Mucosa of rectum (tissue), 2 donors: ENCODE measurements around the gene ADSL.

ENCODE experiments used
- H3K27ac ChIP-seq, 2 donors: one replicate each; pipeline ENCODE4 v1.7.0; 2013; ENCODE audit warnings: inconsistent platforms in 2 of 2, low read depth in 2 of 2, low read length in 2 of 2
- H3K27me3 ChIP-seq, 2 donors: one replicate each; pipeline ENCODE4 v1.7.0; 2013; ENCODE audit warnings: low read length in 2 of 2; ENCODE audit not compliant: control insufficient read depth in 2 of 2, insufficient read depth in 2 of 2
- H3K36me3 ChIP-seq, 2 donors: one replicate each; pipeline ENCODE4 v1.7.0; 2013; ENCODE audit warnings: low read length in 2 of 2; ENCODE audit not compliant: control insufficient read depth in 2 of 2, insufficient read depth in 2 of 2
- H3K4me1 ChIP-seq, 2 donors: one replicate each; pipeline ENCODE4 v1.7.0; 2013; ENCODE audit warnings: low read length in 2 of 2, mild to moderate bottlenecking in 1 of 2; ENCODE audit not compliant: control insufficient read depth in 2 of 2, insufficient read depth in 2 of 2
- H3K4me3 ChIP-seq, 2 donors: one replicate each; pipeline ENCODE4 v1.7.0; 2013; ENCODE audit warnings: low read length in 2 of 2
- H3K9ac ChIP-seq, 2 donors: one replicate each; pipeline ENCODE4 v1.7.0; 2013; ENCODE audit warnings: low read length in 2 of 2, low read depth in 1 of 2, mild to moderate bottlenecking in 1 of 2
- H3K9me3 ChIP-seq, 2 donors: one replicate each; pipeline ENCODE4 v1.7.0; 2013; ENCODE audit warnings: low read length in 2 of 2; ENCODE audit not compliant: control insufficient read depth in 2 of 2
- donor health status: healthy.
- donor health status: Normal muscosa, but diverticular disease.

ADSL gene

DNA sequence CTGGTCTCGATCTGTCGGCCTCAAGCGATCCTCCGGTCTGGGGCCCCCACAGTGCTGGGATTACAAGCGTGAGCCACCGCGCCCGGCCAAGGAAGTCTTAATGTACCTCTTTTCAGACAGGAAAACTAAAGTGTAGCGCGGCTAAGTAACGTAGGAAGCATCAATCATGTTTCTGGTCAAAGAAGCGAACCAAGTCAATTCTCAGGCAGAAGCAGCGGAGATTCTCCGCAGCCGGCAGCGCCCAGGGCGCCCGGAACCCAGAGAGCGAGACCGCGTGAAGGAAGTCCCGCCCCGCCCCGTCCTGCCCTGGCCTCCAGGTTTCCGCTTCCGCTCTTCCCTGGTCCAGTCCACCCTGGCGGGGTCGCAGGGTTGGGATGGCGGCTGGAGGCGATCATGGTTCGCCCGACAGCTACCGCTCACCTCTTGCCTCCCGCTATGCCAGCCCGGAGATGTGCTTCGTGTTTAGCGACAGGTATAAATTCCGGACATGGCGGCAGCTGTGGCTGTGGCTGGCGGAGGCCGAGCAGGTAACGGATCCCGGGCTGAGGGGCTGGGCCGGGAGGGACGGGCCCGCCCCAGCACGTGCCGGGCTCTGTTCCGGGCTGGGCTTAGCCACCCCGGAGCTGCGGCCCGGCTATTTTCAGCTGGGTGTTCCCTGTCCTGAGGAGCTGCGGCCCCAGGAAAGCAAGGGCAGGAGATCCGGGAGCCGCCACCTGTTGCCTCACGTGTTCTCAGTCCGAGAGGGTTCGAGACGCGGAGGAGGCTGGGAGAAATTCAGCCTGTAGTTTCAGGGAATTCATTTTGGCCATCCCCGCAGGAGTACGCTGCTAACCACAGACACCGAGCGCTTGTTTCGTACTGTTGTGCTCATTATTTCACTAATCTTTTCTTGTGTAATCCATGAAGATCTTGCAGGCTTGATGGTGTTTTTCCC lies at the start of gene ADSL:
Gene ADSL (plus strand): TSS at position 316 of the 934 bp plus-strand sequence. CDS start 59 bp downstream, at position 375.
- Histone ChIP-seq H3K9ac (peak within 1 kb of the TSS; percentile 73 to 82), H3K4me1 (peaks cover 12 to 13% of the 10 kb centered on the region in 2 donors), H3K9me3 (no peaks in the 10 kb centered on the region), H3K36me3 (peaks cover 3 to 12% of the 10 kb centered on the region in 2 donors), H3K27me3 (no peaks in the 10 kb centered on the region), H3K27ac (peak within 1 kb of the TSS; percentile 92), H3K4me3 (peak within 1 kb of the TSS; percentile 95 to 96)

DNA sequence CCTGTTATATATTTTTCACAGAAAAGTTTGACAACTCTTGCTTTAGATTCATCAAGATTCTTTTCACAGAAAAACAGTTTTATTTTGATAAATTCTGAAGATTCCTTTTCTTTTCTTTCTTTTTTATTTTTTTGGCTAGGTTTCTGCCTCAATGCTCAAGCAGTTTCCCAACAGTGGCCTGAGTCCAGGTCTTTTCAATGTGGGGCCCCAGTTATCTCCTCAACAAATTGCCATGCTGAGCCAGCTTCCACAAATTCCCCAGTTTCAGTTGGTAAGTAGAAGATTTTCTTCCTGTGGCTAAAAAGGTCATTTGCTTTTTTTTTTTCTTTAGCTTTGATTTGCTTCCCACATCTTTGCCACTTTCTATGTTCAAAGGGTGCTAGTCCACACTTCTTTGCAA lies 46.0 kb upstream of the ADSL start:
- H3K4me1 ChIP-seq: no peaks in the 10 kb centered on the region
- no peak overlapping the region for H3K27ac ChIP-seq
- peaks cover 42 to 49% of the 10 kb centered on the region in 2 donors for H3K36me3 ChIP-seq
- no peak overlapping the region for H3K9ac ChIP-seq
- H3K9me3 ChIP-seq: no peaks in the 10 kb centered on the region
- H3K27me3 ChIP-seq: no peaks in the 10 kb centered on the region
- no peak overlapping the region for H3K4me3 ChIP-seq

DNA sequence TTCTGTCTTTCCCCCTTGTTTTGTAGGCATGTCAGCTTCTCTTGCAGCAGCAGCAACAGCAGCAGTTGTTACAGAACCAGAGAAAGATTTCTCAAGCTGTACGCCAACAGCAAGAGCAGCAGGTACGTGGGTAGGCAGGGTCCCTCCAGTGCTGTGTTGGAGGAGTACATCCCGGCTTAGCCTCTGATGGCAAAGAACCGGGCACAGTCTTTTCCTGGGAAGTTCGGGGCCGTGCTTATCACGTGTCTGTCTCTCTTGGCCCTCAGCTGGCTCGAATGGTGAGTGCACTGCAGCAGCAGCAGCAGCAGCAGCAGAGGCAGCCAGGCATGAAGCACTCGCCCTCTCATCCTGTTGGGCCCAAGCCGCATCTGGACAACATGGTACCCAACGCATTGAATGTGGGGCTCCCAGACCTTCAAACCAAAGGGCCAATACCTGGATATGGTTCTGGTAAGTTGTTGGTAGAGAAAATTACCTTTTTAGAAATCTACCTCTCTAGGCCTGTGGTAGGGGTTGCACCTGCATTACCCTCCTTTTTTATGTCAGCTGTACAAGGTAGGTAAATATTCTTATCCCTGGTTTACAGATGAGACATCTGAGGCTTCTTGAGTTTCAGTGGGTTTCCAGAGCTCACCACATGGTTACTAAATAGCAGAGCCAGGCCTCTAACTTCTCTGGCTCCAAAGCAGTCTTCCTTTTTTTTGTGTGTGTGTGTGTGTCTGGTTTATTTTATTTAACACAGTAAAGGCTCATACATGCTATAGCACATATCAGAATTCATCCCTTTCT lies 45.2 kb upstream of the ADSL start:
- peaks cover 42 to 47% of the 10 kb centered on the region in 2 donors for H3K36me3 ChIP-seq
- H3K9me3 ChIP-seq: no peaks in the 10 kb centered on the region
- no peaks in the 10 kb centered on the region for H3K27me3 ChIP-seq
- no peak overlapping the region for H3K4me3 ChIP-seq
- no peak overlapping the region for H3K27ac ChIP-seq
- H3K9ac ChIP-seq: no peak overlapping the region
- H3K4me1 ChIP-seq: no peaks in the 10 kb centered on the region

DNA sequence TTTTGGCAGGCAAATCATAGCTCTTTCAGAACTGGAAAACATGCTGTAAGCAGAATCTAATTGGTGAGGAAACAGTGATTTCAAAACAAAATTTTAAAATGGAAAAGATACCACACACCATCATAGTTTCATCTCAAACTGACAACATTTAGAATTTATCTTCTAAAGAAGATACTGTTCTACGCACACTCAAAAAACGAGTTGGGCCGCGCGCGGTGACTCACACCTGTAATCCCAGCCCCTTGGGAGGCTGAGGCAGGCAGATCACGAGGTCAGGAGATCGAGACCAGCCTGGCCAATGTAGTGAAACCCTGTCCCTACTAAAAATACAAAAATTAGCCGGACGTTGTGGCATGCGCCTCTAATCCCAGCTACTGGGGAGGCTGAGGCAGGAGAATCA lies 44.2 kb upstream of the ADSL start:
- H3K9me3 ChIP-seq: no peaks in the 10 kb centered on the region
- H3K9ac ChIP-seq: no peak overlapping the region
- peaks cover 38 to 42% of the 10 kb centered on the region in 2 donors for H3K36me3 ChIP-seq
- no peaks in the 10 kb centered on the region for H3K27me3 ChIP-seq
- H3K4me1 ChIP-seq: no peaks in the 10 kb centered on the region
- H3K27ac ChIP-seq: no peak overlapping the region
- no peak overlapping the region for H3K4me3 ChIP-seq

DNA sequence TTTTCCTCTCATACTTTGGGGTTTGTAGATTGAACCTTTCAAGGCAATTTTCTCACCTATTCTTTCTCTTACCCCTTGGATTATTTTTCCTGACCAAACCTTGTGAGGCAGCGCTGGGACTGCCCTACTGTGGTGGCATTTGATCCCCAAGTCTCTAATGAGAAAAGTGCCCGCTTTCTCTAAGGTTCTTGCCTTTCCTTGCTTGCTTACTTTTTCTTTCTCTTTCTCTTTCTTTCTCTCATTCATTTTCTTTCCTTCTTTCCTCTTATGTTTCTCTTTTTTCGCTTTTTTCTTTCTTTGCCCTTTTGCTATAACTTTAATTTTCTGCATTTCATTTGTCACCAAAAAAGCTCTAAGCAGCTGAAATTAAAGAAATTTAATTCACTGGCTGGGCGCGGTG lies 40.7 kb upstream of the ADSL start:
- Histone ChIP-seq H3K9me3 (no peaks in the 10 kb centered on the region), H3K27ac (no peak overlapping the region), H3K27me3 (no peaks in the 10 kb centered on the region), H3K36me3 (peaks cover 48 to 63% of the 10 kb centered on the region in 2 donors), H3K4me1 (peaks cover 0 to under 1% of the 10 kb centered on the region in 2 donors), H3K9ac (no peak overlapping the region), H3K4me3 (no peak overlapping the region)

DNA sequence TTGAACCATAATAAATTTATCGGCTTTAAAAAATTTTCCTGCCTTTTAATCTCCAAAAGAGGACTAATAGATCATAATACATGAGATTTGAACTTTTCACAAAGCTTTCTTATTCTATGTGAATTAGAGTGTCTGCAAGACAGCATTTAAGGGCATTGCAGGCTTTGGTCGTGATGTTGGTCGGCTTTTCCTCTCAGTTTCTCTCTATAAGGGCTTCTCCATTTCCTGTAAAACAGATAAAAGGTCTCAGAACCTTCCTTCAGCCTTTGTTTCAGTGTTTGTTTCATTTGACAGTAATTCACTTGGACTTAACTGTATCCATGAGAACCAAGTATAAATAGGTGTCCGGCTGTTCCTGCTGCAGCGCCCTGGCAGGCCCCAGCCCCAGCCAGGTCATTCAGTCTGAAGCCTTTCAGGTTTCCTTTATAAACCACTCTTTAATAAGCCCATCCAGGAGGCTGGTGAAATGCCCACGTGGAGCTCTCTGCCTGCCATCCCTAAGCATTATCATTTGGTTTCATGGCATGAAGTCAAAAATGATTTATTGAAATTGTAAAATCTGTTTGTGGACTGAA lies 37.2 kb upstream of the ADSL start:
- peaks cover 55 to 71% of the 10 kb centered on the region in 2 donors for H3K36me3 ChIP-seq
- no peaks in the 10 kb centered on the region for H3K9me3 ChIP-seq
- H3K27me3 ChIP-seq: no peaks in the 10 kb centered on the region
- H3K9ac ChIP-seq: no peak overlapping the region
- no peak overlapping the region for H3K4me3 ChIP-seq
- H3K27ac ChIP-seq: peak overlapping the region in 1 of 2 donors; percentile 7
- peaks cover 0 to 3% of the 10 kb centered on the region in 2 donors for H3K4me1 ChIP-seq

DNA sequence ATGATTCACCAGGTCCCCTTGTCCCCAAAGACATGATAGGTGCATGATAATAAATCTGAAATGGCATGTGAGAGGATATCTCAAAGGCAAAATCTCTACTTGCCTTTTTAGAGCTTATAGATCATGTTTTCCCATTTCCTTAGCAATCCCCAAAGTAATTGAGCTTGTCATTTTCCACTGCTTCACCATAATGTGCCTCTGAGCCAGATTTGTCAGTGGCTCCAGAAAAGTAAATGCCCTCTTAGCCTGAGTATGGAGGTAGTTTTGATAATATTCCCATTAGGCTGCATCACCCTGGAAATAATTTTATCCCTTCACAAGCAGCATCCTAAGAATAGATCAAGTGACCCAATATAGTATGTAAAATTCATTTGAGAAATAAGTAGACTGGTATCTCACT lies 36.7 kb upstream of the ADSL start:
- H3K27me3 ChIP-seq: no peaks in the 10 kb centered on the region
- H3K4me1 ChIP-seq: peaks cover 0 to 3% of the 10 kb centered on the region in 2 donors
- no peaks in the 10 kb centered on the region for H3K9me3 ChIP-seq
- peak overlapping the region; percentile 7 to 11 for H3K27ac ChIP-seq
- peaks cover 58 to 72% of the 10 kb centered on the region in 2 donors for H3K36me3 ChIP-seq
- no peak overlapping the region for H3K4me3 ChIP-seq
- no peak overlapping the region for H3K9ac ChIP-seq

DNA sequence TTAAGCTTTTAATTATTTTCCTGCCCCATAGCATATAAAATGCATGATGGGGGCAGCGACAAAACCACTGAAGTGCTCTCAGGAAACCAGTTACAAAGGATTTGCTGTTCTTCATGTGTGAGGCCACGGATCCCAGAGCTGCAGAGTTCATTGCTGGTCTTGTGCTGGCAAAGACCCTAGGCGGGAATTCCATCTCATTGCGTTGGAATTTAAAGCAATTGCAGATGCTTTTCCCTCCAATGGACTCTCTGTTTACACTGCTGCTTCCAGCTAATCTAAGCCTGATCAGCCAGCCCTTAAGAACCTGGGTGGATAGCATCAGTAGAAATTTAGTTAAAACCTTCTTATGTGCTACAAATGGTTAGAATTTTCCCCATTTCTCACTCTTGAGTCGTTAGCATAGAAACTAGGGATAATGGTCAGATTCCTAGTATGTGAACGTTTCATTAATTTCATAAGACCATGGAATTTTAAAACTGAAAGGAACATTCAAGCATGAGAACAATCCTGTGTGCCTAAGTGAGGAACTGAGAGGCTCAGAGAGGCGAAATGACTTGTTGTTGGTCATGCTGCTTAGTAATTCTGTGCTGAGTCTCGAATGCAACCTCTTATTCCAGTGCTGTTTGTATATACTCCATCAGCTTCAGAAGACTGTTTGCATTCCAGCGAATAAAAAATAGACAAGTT lies 36.1 kb upstream of the ADSL start:
- H3K36me3 ChIP-seq: peaks cover 60 to 75% of the 10 kb centered on the region in 2 donors
- peaks cover 0 to 3% of the 10 kb centered on the region in 2 donors for H3K4me1 ChIP-seq
- H3K4me3 ChIP-seq: no peak overlapping the region
- H3K9ac ChIP-seq: no peak overlapping the region
- H3K27ac ChIP-seq: peak overlapping the region; percentile 39 to 55
- H3K9me3 ChIP-seq: no peaks in the 10 kb centered on the region
- H3K27me3 ChIP-seq: no peaks in the 10 kb centered on the region

DNA sequence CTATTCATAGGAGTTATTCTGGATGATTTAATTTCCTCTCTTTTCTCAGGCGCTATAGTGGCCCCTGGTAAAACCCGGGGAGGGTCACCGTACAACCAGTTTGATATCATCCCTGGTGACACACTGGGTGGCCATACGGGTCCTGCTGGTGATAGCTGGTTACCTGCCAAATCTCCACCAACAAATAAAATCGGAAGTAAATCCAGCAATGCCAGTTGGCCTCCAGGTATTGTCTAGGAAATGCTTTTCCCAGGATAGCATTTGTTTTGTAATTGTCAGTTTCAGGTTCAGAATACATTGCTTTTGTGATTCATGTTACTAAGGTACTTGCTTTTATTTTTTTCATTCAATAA lies 35.6 kb upstream of the ADSL start:
- no peaks in the 10 kb centered on the region for H3K9me3 ChIP-seq
- H3K27ac ChIP-seq: peak overlapping the region; percentile 39 to 55
- H3K4me1 ChIP-seq: peaks cover 0 to 3% of the 10 kb centered on the region in 2 donors
- H3K36me3 ChIP-seq: peaks cover 60 to 75% of the 10 kb centered on the region in 2 donors
- H3K9ac ChIP-seq: no peak overlapping the region
- H3K27me3 ChIP-seq: no peaks in the 10 kb centered on the region
- H3K4me3 ChIP-seq: no peak overlapping the region
